Measurements from ENCODE around the gene SLC25A34. TPM values are rescaled to one million over a fixed set of nuclear protein-coding genes. Genes with fewer than 3 reads are reported as not detected.

Gene SLC25A34
- total and polyA plus RNA-seq, 10 of the 15 experiments (the other 5 are each of a cell fraction or from before 2014, with no cell fraction given), result 0.02 to 1.6 (median 0.39) TPM

DNA sequence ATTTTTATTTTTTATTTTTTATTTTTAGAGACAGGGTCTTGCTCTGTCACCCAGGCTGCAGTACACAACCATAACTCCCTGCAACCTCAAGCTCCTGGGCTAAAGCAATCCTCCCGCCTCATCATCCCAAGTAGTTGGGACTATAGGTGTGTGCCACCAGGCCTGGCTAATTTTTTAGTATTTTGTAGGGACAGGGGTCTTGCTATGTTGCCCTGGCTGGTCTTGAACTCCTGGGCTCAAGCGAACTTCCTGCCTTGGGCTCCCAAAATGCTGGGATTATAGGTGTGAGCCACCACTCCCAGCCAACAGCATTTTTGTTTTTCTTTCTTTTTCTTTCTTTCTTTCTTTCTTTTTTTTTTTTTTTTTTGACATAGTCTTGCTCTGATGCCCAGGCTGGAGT, 37.9 kb upstream of the SLC25A34 start:
- ChIA-PET POLR2A (interaction anchor here (1.1 to 3.7 kb wide), 4 partner anchors 9 to 44 kb away, joined by 3 to 22 read pairs (median 4); no protein-coding TSS in a partner anchor), CTCF (interaction anchor here (1.1 to 3.2 kb wide), 5 partner anchors 13 to 309 kb away, joined by 3 to 23 read pairs (median 5); no protein-coding TSS in a partner anchor), RAD21 (ENCODE audit: unreplicated experiment) (interaction anchor here (0.6 to 2.8 kb wide), 10 partner anchors 12 to 112 kb away, joined by 3 to 22 read pairs (median 7); no protein-coding TSS in a partner anchor), SMC1A (ENCODE audit: uncharacterized antibody, unreplicated experiment) (interaction anchor here (0.9 to 2.9 kb wide), 12 partner anchors 10 to 106 kb away, joined by 5 to 25 read pairs (median 8); no protein-coding TSS in a partner anchor)
- peak overlapping the region; percentile 74 for H3K4me2 ChIP-seq (ENCODE audit: control insufficient read depth, insufficient read depth)
- BruUV-seq (replicated peaks), result no TSS peak
- no peak overlapping the region for H3K9ac ChIP-seq (ENCODE audit: control insufficient read depth, insufficient read depth, low read length)
- H3K4me3 ChIP-seq, result no peak overlapping the region
- peaks cover 14% of the 10 kb centered on the region for H3K4me1 ChIP-seq (ENCODE audit: control insufficient read depth, insufficient read depth, low read length)
- H2AFZ ChIP-seq (ENCODE audit: control insufficient read depth, low read depth, low read length), result no peak overlapping the region
- DNase-seq (ENCODE audit: low read depth, low spot score) (no peak), FAIRE-seq (no peak), ATAC-seq (no peak)
- peaks cover 3% of the 10 kb centered on the region in 2 experiments; a peak in 2 of 4 replicates for H3K36me3 ChIP-seq (ENCODE audit: control insufficient read depth in 2 of 2, insufficient read depth in 2 of 2, low read length in 1 of 2)
- H3K27ac ChIP-seq (ENCODE audit: control insufficient read depth, insufficient read depth), result no peak overlapping the region; the same call in 1 of the 2 replicates
- 86% methylated on average over 2 of the region's 2 CpGs for WGBS (ENCODE audit: insufficient coverage, insufficient replicate concordance, low lambda C conversion rate, missing lambda C conversion rate)
- no peaks in the 10 kb centered on the region; the same call in 2 of the 3 replicates for H3K9me3 ChIP-seq (replicated peaks; ENCODE audit: control insufficient read depth, insufficient read depth, low read length)
- H3K79me2 ChIP-seq (ENCODE audit: control insufficient read depth, insufficient read depth, low read length), result peaks cover 40% of the 10 kb centered on the region
- H4K20me1 ChIP-seq (ENCODE audit: control insufficient read depth, insufficient read depth), result no peaks in the 10 kb centered on the region
- H3K27me3 ChIP-seq (replicated peaks in 1 of 2; ENCODE audit: control insufficient read depth in 2 of 2, insufficient read depth in 2 of 2, low read length in 1 of 2), result no peaks in the 10 kb centered on the region
- in situ Hi-C loops (cut with MboI) (no loop called here), intact Hi-C loops (cut with micrococcal nuclease; ENCODE audit: unreplicated experiment) (loop anchor here (5.0 kb wide), 1 partner anchor 81 kb away; the partner anchor contains the start of gene DDI2)
- TF ChIP-seq EGR1 (IDR thresholded peaks at IDR 0.05; ENCODE audit: borderline replicate concordance in 1 of 2, low read depth in 2 of 2, low read length in 2 of 2), result no peak
- no peak for TF ChIP-seq CHD4 (IDR thresholded peaks at IDR 0.05)
- TF ChIP-seq RBBP5 (conservative IDR thresholded peaks at IDR 0.05), result no peak
- no peak for TF ChIP-seq ZBED1 (IDR thresholded peaks at IDR 0.05; ENCODE audit: borderline replicate concordance)
- TF ChIP-seq, protein P1, sequence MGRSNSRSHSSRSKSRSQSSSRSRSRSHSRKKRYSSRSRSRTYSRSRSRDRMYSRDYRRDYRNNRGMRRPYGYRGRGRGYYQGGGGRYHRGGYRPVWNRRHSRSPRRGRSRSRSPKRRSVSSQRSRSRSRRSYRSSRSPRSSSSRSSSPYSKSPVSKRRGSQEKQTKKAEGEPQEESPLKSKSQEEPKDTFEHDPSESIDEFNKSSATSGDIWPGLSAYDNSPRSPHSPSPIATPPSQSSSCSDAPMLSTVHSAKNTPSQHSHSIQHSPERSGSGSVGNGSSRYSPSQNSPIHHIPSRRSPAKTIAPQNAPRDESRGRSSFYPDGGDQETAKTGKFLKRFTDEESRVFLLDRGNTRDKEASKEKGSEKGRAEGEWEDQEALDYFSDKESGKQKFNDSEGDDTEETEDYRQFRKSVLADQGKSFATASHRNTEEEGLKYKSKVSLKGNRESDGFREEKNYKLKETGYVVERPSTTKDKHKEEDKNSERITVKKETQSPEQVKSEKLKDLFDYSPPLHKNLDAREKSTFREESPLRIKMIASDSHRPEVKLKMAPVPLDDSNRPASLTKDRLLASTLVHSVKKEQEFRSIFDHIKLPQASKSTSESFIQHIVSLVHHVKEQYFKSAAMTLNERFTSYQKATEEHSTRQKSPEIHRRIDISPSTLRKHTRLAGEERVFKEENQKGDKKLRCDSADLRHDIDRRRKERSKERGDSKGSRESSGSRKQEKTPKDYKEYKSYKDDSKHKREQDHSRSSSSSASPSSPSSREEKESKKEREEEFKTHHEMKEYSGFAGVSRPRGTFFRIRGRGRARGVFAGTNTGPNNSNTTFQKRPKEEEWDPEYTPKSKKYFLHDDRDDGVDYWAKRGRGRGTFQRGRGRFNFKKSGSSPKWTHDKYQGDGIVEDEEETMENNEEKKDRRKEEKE (IDR thresholded peaks at IDR 0.05), result no peak
- no peak for TF ChIP-seq NFIC (IDR thresholded peaks at IDR 0.05; ENCODE audit: low read depth, low read length)
- TF ChIP-seq BCL11A (IDR thresholded peaks at IDR 0.05; ENCODE audit: low read depth, low read length), result no peak
- TF ChIP-seq RAD51 (IDR thresholded peaks at IDR 0.05), result no peak
- no peak for TF ChIP-seq JUND (IDR thresholded peaks at IDR 0.05; ENCODE audit: low read depth, low read length)
- TF ChIP-seq, protein P2, sequence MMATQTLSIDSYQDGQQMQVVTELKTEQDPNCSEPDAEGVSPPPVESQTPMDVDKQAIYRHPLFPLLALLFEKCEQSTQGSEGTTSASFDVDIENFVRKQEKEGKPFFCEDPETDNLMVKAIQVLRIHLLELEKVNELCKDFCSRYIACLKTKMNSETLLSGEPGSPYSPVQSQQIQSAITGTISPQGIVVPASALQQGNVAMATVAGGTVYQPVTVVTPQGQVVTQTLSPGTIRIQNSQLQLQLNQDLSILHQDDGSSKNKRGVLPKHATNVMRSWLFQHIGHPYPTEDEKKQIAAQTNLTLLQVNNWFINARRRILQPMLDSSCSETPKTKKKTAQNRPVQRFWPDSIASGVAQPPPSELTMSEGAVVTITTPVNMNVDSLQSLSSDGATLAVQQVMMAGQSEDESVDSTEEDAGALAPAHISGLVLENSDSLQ (IDR thresholded peaks at IDR 0.05), result no peak
- TF ChIP-seq RCOR1 (conservative IDR thresholded peaks at IDR 0.05; ENCODE audit: low read depth, low read length), result no peak
- no peak for TF ChIP-seq NFYB (IDR thresholded peaks at IDR 0.05; ENCODE audit: insufficient read depth, low read depth, low read length)
- TF ChIP-seq SIN3A (IDR thresholded peaks at IDR 0.05; ENCODE audit: low read depth, low read length), result no peak
- no peak for TF ChIP-seq MEF2B (IDR thresholded peaks at IDR 0.05; ENCODE audit: partially characterized antibody, poor library complexity, severe bottlenecking)
- TF ChIP-seq NR2C2 (IDR thresholded peaks at IDR 0.05; ENCODE audit: borderline replicate concordance, control insufficient read depth, insufficient read length, low read depth), result no peak
- TF ChIP-seq PAX8 (IDR thresholded peaks at IDR 0.05), result no peak
- no peak for TF ChIP-seq KDM1A (IDR thresholded peaks at IDR 0.05; ENCODE audit: borderline replicate concordance)
- TF ChIP-seq CHD1 (IDR thresholded peaks at IDR 0.05; ENCODE audit: low read depth, low read length), result no peak

Measured in GM12878 (cell line).